HEK293 (cell line): ENCODE data around the gene RBMXL2.

Experiments used
- CTCF ChIA-PET: fragments of 350-600 bp; formaldehyde crosslinking; extraction: SDS; loops from one replicate; lab custom pipeline; 2021; ENCODE audit warnings: antibody characterized with exemption; lab: Yijun Ruan, JAX
- POLR2A ChIA-PET: fragments of 300-600 bp; formaldehyde crosslinking; extraction: SDS; loops from one replicate; lab custom pipeline; 2020; ENCODE audit warnings: antibody characterized with exemption, inconsistent platforms; lab: Yijun Ruan, JAX
- H3K27ac ChIP-seq: fragments of 200-500 bp; sonication (Bioruptor generic); 2 replicates; pipeline ENCODE4 v1.5.1; 2014; ENCODE audit warnings: low read depth, low read length, control low read depth, inconsistent platforms; ENCODE audit errors: extremely low read depth
- H3K36me3 ChIP-seq, 2 experiments: fragments of 200-500 bp in 1 of 2; sonication (Bioruptor generic) in 1 of 2; 1 replicate in 1 of 2; 2 replicates in 1 of 2; pipeline ENCODE4 v1.5.1; 2014 to 2017; ENCODE audit warnings: inconsistent platforms in 2 of 2, low read length in 2 of 2; ENCODE audit not compliant: control insufficient read depth in 2 of 2, insufficient read depth in 1 of 2
- H3K4me1 ChIP-seq: fragments of 200-500 bp; sonication (Bioruptor generic); 2 replicates; pipeline ENCODE4 v1.5.1; 2014; ENCODE audit warnings: mild to moderate bottlenecking, low read length, inconsistent platforms; ENCODE audit not compliant: control insufficient read depth, insufficient read depth
- H3K4me3 ChIP-seq: 2 replicates; pipeline ENCODE4 v1.5.1; 2011; ENCODE audit warnings: low read depth, mild to moderate bottlenecking, control low read depth, low read length, moderate library complexity
- H3K9me3 ChIP-seq: fragments of 200-500 bp; sonication (Bioruptor generic); 2 replicates; pipeline ENCODE4 v1.5.1; 2014; ENCODE audit warnings: low read depth, low read length, inconsistent platforms; ENCODE audit not compliant: control insufficient read depth, insufficient read depth
- GFI1B ChIP-seq: fragments of 450-650 bp; formaldehyde crosslinking; IDR thresholded peaks from 2 replicates; pipeline ENCODE4 v1.5.1; 2016; ENCODE audit warnings: missing biosample characterization, missing genetic modification characterization
- IKZF3 ChIP-seq: fragments of 450-650 bp; IDR thresholded peaks from 2 replicates; pipeline ENCODE4 v1.5.0; 2018; ENCODE audit warnings: missing biosample characterization, mild to moderate bottlenecking, missing genetic modification characterization, moderate library complexity
- ZNF121 ChIP-seq: fragments of 450-650 bp; formaldehyde crosslinking; IDR thresholded peaks from 2 replicates; pipeline ENCODE4 v1.5.1; 2016; ENCODE audit warnings: missing biosample characterization, missing genetic modification characterization
- ZNF184 ChIP-seq: fragments of 450-650 bp; IDR thresholded peaks from 2 replicates; pipeline ENCODE4 v1.5.1; 2018; ENCODE audit warnings: missing biosample characterization, mild to moderate bottlenecking, missing genetic modification characterization
- ZNF274 ChIP-seq, 2 experiments: fragments of 200-500 bp in 1 of 2; fragments of 450-650 bp in 1 of 2; sonication (Bioruptor generic) in 1 of 2; formaldehyde crosslinking in 1 of 2; IDR thresholded peaks; 2 replicates each; pipeline versions ENCODE4 v1.5.1 to v1.6.1; 2014 to 2016; ENCODE audit warnings: borderline replicate concordance in 1 of 2, inconsistent platforms in 1 of 2, low read length in 1 of 2, missing biosample characterization in 1 of 2, missing genetic modification characterization in 1 of 2
- ZNF302 ChIP-seq: fragments of 450-650 bp; formaldehyde crosslinking; IDR thresholded peaks from 2 replicates; pipeline ENCODE4 v1.5.1; 2016; ENCODE audit warnings: missing biosample characterization, missing genetic modification characterization, low read depth
- ZNF324 ChIP-seq: fragments of 450-650 bp; formaldehyde crosslinking; IDR thresholded peaks from 2 replicates; pipeline ENCODE4 v1.5.1; 2016; ENCODE audit warnings: missing biosample characterization, missing genetic modification characterization
- ZNF394 ChIP-seq: fragments of 450-650 bp; formaldehyde crosslinking; IDR thresholded peaks from 2 replicates; pipeline ENCODE4 v1.5.1; 2016; ENCODE audit warnings: missing biosample characterization, missing genetic modification characterization, mild to moderate bottlenecking, moderate library complexity, borderline replicate concordance
- ZNF416 ChIP-seq: fragments of 450-650 bp; formaldehyde crosslinking; IDR thresholded peaks from 2 replicates; pipeline ENCODE4 v1.5.1; 2016; ENCODE audit warnings: missing biosample characterization, missing genetic modification characterization
- ZNF510 ChIP-seq: fragments of 450-650 bp; formaldehyde crosslinking; IDR thresholded peaks from 2 replicates; pipeline ENCODE4 v1.5.1; 2018; ENCODE audit warnings: mild to moderate bottlenecking, missing genetic modification characterization, missing biosample characterization; ENCODE audit not compliant: insufficient replicate concordance
- ZSCAN30 ChIP-seq: fragments of 450-650 bp; IDR thresholded peaks from 2 replicates; pipeline ENCODE4 v1.5.1; 2018; ENCODE audit warnings: missing biosample characterization, mild to moderate bottlenecking, missing genetic modification characterization, moderate library complexity
- TF ChIP-seq, protein P1 (sequence below): fragments of 450-650 bp; IDR thresholded peaks from 2 replicates; pipeline ENCODE4 v1.5.1; 2018; ENCODE audit warnings: missing biosample characterization, mild to moderate bottlenecking, missing genetic modification characterization
- TF ChIP-seq, protein P2 (sequence below): fragments of 450-650 bp; formaldehyde crosslinking; IDR thresholded peaks from 2 replicates; pipeline ENCODE4 v1.5.1; 2016; ENCODE audit warnings: missing biosample characterization, missing genetic modification characterization
- TF ChIP-seq, protein P3 (sequence below): fragments of 450-650 bp; formaldehyde crosslinking; IDR thresholded peaks from 2 replicates; pipeline ENCODE4 v1.5.1; 2016; ENCODE audit warnings: missing biosample characterization, missing genetic modification characterization
- TF ChIP-seq, protein P4 (sequence below): fragments of 450-650 bp; formaldehyde crosslinking; IDR thresholded peaks from 2 replicates; pipeline ENCODE4 v1.5.1; 2017; ENCODE audit warnings: missing biosample characterization, missing genetic modification characterization

Gene RBMXL2

DNA sequence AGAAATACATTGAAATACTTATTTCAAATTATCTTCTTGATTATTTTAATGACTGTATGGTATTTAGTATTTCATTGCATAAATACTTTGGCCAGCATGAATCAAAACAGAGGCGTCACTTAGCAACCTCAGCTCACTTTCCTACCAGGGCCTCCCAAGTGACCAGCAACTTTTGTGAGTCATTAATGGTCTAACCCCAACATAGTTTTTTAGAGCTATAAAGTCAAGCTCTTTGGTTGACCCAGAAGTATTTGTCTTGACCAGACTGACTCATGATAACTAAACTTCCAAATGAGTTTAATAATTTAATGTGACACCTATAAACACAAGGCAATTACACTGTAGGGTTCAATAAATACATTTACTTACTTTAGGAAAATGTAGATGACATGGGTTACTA lies 27.9 kb upstream of the RBMXL2 start (continued):
- TF ChIP-seq ZNF302: no peak
- TF ChIP-seq, protein P1, sequence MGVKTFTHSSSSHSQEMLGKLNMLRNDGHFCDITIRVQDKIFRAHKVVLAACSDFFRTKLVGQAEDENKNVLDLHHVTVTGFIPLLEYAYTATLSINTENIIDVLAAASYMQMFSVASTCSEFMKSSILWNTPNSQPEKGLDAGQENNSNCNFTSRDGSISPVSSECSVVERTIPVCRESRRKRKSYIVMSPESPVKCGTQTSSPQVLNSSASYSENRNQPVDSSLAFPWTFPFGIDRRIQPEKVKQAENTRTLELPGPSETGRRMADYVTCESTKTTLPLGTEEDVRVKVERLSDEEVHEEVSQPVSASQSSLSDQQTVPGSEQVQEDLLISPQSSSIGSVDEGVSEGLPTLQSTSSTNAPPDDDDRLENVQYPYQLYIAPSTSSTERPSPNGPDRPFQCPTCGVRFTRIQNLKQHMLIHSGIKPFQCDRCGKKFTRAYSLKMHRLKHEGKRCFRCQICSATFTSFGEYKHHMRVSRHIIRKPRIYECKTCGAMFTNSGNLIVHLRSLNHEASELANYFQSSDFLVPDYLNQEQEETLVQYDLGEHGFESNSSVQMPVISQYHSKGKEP (tag by site-specific recombination): no peak
- TF ChIP-seq ZNF274 (IDR thresholded peaks at IDR 0.05; ENCODE audit: low read length): no peak
- no peak for TF ChIP-seq ZNF274 (tag by site-specific recombination; IDR thresholded peaks at IDR 0.05; ENCODE audit: borderline replicate concordance)
- no peak for TF ChIP-seq ZNF394 (tag by site-specific recombination)
- TF ChIP-seq, all 188 proteins: peak for 0

DNA sequence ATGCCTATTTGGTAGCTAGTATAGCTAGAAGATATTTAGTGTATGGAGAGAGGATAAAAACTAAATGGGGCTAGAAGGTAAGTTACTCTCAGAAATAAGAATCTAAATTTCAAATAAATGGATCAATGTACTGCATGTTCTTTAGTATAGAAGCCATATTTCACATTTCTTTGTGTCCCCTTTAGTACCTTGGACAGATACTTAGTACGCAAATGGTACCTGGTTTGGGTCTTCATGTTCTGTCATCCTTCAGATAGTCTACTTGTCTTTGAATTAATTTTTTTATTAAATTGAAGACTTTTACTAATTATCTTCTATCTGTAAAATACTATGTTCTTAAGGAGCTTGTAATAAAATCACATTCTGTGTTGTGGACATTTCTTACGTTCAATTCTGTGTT lies 26.3 kb upstream of the RBMXL2 start:
- Histone ChIP-seq H3K27ac (no peak overlapping the region), H3K4me3 (no peak overlapping the region), H3K36me3 (no peaks in the 10 kb centered on the region), H3K9me3 (no peaks in the 10 kb centered on the region), H3K4me1 (no peaks in the 10 kb centered on the region)
- POLR2A ChIA-PET: no interaction called here
- TF ChIP-seq GFI1B (tag by site-specific recombination) (no peak), ZNF121 (no peak), ZNF184 (tag by site-specific recombination) (no peak), ZNF324 (tag by site-specific recombination) (no peak), ZNF510 (tag by site-specific recombination) (no peak), ZNF416 (no peak), ZSCAN30 (tag by site-specific recombination) (no peak), IKZF3 (tag by site-specific recombination) (no peak)
- TF ChIP-seq, protein P2, sequence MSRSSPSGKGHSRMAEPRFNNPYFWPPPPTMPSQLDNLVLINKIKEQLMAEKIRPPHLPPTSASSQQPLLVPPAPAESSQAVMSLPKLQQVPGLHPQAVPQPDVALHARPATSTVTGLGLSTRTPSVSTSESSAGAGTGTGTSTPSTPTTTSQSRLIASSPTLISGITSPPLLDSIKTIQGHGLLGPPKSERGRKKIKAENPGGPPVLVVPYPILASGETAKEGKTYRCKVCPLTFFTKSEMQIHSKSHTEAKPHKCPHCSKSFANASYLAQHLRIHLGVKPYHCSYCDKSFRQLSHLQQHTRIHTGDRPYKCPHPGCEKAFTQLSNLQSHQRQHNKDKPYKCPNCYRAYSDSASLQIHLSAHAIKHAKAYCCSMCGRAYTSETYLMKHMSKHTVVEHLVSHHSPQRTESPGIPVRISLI: no peak
- TF ChIP-seq, protein P3, sequence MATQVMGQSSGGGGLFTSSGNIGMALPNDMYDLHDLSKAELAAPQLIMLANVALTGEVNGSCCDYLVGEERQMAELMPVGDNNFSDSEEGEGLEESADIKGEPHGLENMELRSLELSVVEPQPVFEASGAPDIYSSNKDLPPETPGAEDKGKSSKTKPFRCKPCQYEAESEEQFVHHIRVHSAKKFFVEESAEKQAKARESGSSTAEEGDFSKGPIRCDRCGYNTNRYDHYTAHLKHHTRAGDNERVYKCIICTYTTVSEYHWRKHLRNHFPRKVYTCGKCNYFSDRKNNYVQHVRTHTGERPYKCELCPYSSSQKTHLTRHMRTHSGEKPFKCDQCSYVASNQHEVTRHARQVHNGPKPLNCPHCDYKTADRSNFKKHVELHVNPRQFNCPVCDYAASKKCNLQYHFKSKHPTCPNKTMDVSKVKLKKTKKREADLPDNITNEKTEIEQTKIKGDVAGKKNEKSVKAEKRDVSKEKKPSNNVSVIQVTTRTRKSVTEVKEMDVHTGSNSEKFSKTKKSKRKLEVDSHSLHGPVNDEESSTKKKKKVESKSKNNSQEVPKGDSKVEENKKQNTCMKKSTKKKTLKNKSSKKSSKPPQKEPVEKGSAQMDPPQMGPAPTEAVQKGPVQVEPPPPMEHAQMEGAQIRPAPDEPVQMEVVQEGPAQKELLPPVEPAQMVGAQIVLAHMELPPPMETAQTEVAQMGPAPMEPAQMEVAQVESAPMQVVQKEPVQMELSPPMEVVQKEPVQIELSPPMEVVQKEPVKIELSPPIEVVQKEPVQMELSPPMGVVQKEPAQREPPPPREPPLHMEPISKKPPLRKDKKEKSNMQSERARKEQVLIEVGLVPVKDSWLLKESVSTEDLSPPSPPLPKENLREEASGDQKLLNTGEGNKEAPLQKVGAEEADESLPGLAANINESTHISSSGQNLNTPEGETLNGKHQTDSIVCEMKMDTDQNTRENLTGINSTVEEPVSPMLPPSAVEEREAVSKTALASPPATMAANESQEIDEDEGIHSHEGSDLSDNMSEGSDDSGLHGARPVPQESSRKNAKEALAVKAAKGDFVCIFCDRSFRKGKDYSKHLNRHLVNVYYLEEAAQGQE (tag by site-specific recombination): no peak
- TF ChIP-seq, protein P4, sequence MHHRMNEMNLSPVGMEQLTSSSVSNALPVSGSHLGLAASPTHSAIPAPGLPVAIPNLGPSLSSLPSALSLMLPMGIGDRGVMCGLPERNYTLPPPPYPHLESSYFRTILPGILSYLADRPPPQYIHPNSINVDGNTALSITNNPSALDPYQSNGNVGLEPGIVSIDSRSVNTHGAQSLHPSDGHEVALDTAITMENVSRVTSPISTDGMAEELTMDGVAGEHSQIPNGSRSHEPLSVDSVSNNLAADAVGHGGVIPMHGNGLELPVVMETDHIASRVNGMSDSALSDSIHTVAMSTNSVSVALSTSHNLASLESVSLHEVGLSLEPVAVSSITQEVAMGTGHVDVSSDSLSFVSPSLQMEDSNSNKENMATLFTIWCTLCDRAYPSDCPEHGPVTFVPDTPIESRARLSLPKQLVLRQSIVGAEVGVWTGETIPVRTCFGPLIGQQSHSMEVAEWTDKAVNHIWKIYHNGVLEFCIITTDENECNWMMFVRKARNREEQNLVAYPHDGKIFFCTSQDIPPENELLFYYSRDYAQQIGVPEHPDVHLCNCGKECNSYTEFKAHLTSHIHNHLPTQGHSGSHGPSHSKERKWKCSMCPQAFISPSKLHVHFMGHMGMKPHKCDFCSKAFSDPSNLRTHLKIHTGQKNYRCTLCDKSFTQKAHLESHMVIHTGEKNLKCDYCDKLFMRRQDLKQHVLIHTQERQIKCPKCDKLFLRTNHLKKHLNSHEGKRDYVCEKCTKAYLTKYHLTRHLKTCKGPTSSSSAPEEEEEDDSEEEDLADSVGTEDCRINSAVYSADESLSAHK (tag by site-specific recombination): no peak
- CTCF ChIA-PET: no interaction called here
